HCT116 (cell line): ENCODE results near the gene PRDM2. TPM values are rescaled to one million over a fixed set of nuclear protein-coding genes. Genes with fewer than 3 reads are reported as not detected.

Experiments
- ATAC-seq: fragments of 200-7000 bp; cut with Tn5 transposase; 2 replicates; pipeline ENCODE4 v1.9.1; 2020; ENCODE audit warnings: mild to moderate bottlenecking, moderate library complexity
- BruUV-seq: library from RNA; stranded (reverse); fragments of 400-500 nt; replicated peaks from 2 replicates; lab custom pipeline; 2021; lab: Mats Ljungman, UMichigan
- CTCF ChIA-PET: fragments of 300-600 bp; sonication (Branson Sonifier 250); formaldehyde crosslinking; loops from one replicate; lab custom pipeline; 2021; ENCODE audit warnings: antibody characterized with exemption; lab: Charles Lee
- POLR2A ChIA-PET: fragments of 300-600, 350-600 bp; sonication (Branson Sonifier 250); formaldehyde crosslinking; loops from one replicate; lab custom pipeline; 2021; ENCODE audit warnings: antibody characterized with exemption; lab: Charles Lee
- RAD21 ChIA-PET, 2 experiments: fragments of 300-600 bp; sonication (Branson Sonifier 250); formaldehyde crosslinking; loops; one replicate each; lab custom pipeline; 2023; ENCODE audit warnings: low total read pairs in 2 of 2; ENCODE audit not compliant: uncharacterized antibody in 2 of 2, unreplicated experiment in 2 of 2, low non-redundant PET in 1 of 2; lab: Charles Lee
- DNase-seq: peaks from one replicate; pipeline ENCODE4 v3.0.0-alpha.2; 2010; ENCODE audit warnings: low read depth, low spot score
- H2AFZ ChIP-seq: fragments of 200-600 bp; shearing (Covaris generic), sonication (generic); 2 replicates; pipeline ENCODE4 v1.6.1; 2017; ENCODE audit warnings: low read depth, mixed run types, mixed read lengths, antibody characterized with exemption, low read length; ENCODE audit not compliant: poor library complexity, severe bottlenecking
- H3K27ac ChIP-seq: 2 replicates; pipeline ENCODE4 v1.5.1; 2012; ENCODE audit warnings: low read depth, low read length
- H3K27me3 ChIP-seq: fragments of 200-600 bp; sonication (generic); 2 replicates; pipeline ENCODE4 v1.6.1; 2016; ENCODE audit warnings: mixed run types, low read length, mixed read lengths; ENCODE audit not compliant: insufficient read depth
- H3K36me3 ChIP-seq, 2 experiments: fragments of 200-500 bp in 1 of 2; fragments of 200-600 bp in 1 of 2; sonication (Bioruptor generic) in 1 of 2; sonication (generic) in 1 of 2; 2 replicates each; pipeline versions ENCODE4 v1.5.1 to v1.6.1; 2014 to 2016; ENCODE audit warnings: low read length in 2 of 2, inconsistent platforms in 1 of 2, mixed read lengths in 1 of 2, mixed run types in 1 of 2; ENCODE audit not compliant: insufficient read depth in 2 of 2, control insufficient read depth in 1 of 2
- H3K4me1 ChIP-seq, 2 experiments: fragments of 200-600 bp in 1 of 2; sonication (generic) in 1 of 2; 2 replicates each; pipeline versions ENCODE4 v1.5.1 to v1.6.1; 2012 to 2017; ENCODE audit warnings: low read length in 2 of 2, inconsistent platforms in 1 of 2, mild to moderate bottlenecking in 1 of 2, mixed read lengths in 1 of 2, mixed run types in 1 of 2, moderate library complexity in 1 of 2; ENCODE audit not compliant: insufficient read depth in 2 of 2, control insufficient read depth in 1 of 2
- H3K4me2 ChIP-seq: fragments of 200-600 bp; sonication (generic); 2 replicates; pipeline ENCODE4 v1.6.1; 2017; ENCODE audit warnings: mixed run types, low read length, mixed read lengths
- H3K4me3 ChIP-seq, 2 experiments: fragments of 200-600 bp in 1 of 2; sonication (generic) in 1 of 2; replicated peaks in 1 of 2; 2 replicates each; pipeline ENCODE4 v1.5.1; 2011 to 2016; ENCODE audit warnings: low read length in 2 of 2, control low read depth in 1 of 2, low read depth in 1 of 2, mild to moderate bottlenecking in 1 of 2, mixed read lengths in 1 of 2, mixed run types in 1 of 2
- H3K79me2 ChIP-seq: fragments of 200-600 bp; sonication (generic); 2 replicates; pipeline ENCODE4 v1.6.1; 2017; ENCODE audit warnings: mild to moderate bottlenecking, mixed run types, low read length, moderate library complexity, mixed read lengths; ENCODE audit not compliant: insufficient read depth
- H3K9ac ChIP-seq: fragments of 200-600 bp; sonication (generic); 2 replicates; pipeline ENCODE4 v1.6.1; 2016; ENCODE audit warnings: low read length, mixed read lengths
- H3K9me2 ChIP-seq: fragments of 200-600 bp; sonication (generic), shearing (Covaris generic); 2 replicates; pipeline ENCODE4 v1.6.1; 2017; ENCODE audit warnings: mixed run types, mild to moderate bottlenecking, moderate library complexity; ENCODE audit not compliant: insufficient read depth
- H3K9me3 ChIP-seq, 2 experiments: fragments of 200-500 bp in 1 of 2; fragments of 200-600 bp in 1 of 2; sonication (Bioruptor generic) in 1 of 2; sonication (generic) in 1 of 2; 2 replicates each; pipeline ENCODE4 v1.6.1; 2014 to 2017; ENCODE audit warnings: low read length in 2 of 2, mixed read lengths in 2 of 2, inconsistent platforms in 1 of 2, low read depth in 1 of 2, mild to moderate bottlenecking in 1 of 2, mixed run types in 1 of 2, moderate library complexity in 1 of 2; ENCODE audit not compliant: control insufficient read depth in 1 of 2, insufficient read depth in 1 of 2
- H4K20me1 ChIP-seq: fragments of 200-600 bp; sonication (generic), shearing (Covaris generic); 2 replicates; pipeline ENCODE4 v1.6.1; 2017; ENCODE audit warnings: mixed run types, mild to moderate bottlenecking, moderate library complexity; ENCODE audit not compliant: insufficient read depth
- ATF3 ChIP-seq: IDR thresholded peaks from 2 replicates; pipeline ENCODE4 v1.6.1; 2012
- CBX3 ChIP-seq: IDR thresholded peaks from 2 replicates; pipeline ENCODE4 v1.6.1; 2012; ENCODE audit warnings: low read depth
- CEBPB ChIP-seq: IDR thresholded peaks from 2 replicates; pipeline ENCODE4 v1.6.1; 2012; ENCODE audit warnings: low read depth
- CTCF ChIP-seq, 3 experiments: fragments of 200-600 bp in 1 of 3; sonication (generic) in 1 of 3; IDR thresholded peaks in 2 of 3; conservative IDR thresholded peaks in 1 of 3; 2 replicates each; pipeline ENCODE4 v1.5.1; 2012 to 2017; ENCODE audit warnings: low read depth in 2 of 3, low read length in 2 of 3, antibody characterized with exemption in 1 of 3, borderline replicate concordance in 1 of 3, control low read depth in 1 of 3, mild to moderate bottlenecking in 1 of 3, mixed read lengths in 1 of 3, mixed run types in 1 of 3, moderate library complexity in 1 of 3; ENCODE audit not compliant: insufficient read depth in 1 of 3
- EZH2 ChIP-seq: fragments of 200-600 bp; sonication (generic); IDR thresholded peaks from 2 replicates; pipeline ENCODE4 v1.6.1; 2017; ENCODE audit warnings: antibody characterized with exemption, mixed run types
- EZH2phosphoT487 ChIP-seq: fragments of 200-600 bp; IDR thresholded peaks from 2 replicates; pipeline ENCODE4 v1.6.1; 2018; ENCODE audit warnings: antibody characterized with exemption, borderline replicate concordance
- FOSL1 ChIP-seq: IDR thresholded peaks from 2 replicates; pipeline ENCODE4 v1.6.1; 2012; ENCODE audit warnings: low read depth
- JUND ChIP-seq: IDR thresholded peaks from 2 replicates; pipeline ENCODE4 v1.6.1; 2012
- MAX ChIP-seq: IDR thresholded peaks from 2 replicates; pipeline ENCODE4 v1.6.1; 2012
- POLR2A ChIP-seq: IDR thresholded peaks from 2 replicates; pipeline ENCODE4 v1.7.0; 2011; ENCODE audit warnings: borderline replicate concordance; ENCODE audit not compliant: insufficient read depth, insufficient read length; ENCODE audit errors: extremely low read depth
- POLR2AphosphoS5 ChIP-seq: IDR thresholded peaks from 2 replicates; pipeline ENCODE4 v1.6.1; 2011; ENCODE audit warnings: mild to moderate bottlenecking, low read depth, low read length, moderate library complexity
- RAD21 ChIP-seq: IDR thresholded peaks from 2 replicates; pipeline ENCODE4 v1.6.1; 2012; ENCODE audit warnings: low read depth, mild to moderate bottlenecking
- REST ChIP-seq: IDR thresholded peaks from 2 replicates; pipeline ENCODE4 v1.6.1; 2012; ENCODE audit warnings: low read depth
- SIN3A ChIP-seq: IDR thresholded peaks from 2 replicates; pipeline ENCODE4 v1.6.1; 2012; ENCODE audit warnings: low read depth
- SRF ChIP-seq: IDR thresholded peaks from 2 replicates; pipeline ENCODE4 v1.6.1; 2012; ENCODE audit warnings: low read depth
- TCF7L2 ChIP-seq: IDR thresholded peaks from 2 replicates; pipeline ENCODE4 v1.7.0; 2011; ENCODE audit warnings: borderline replicate concordance, inconsistent platforms; ENCODE audit not compliant: insufficient read depth, insufficient read length; ENCODE audit errors: extremely low read depth
- YY1 ChIP-seq: IDR thresholded peaks from 2 replicates; pipeline ENCODE4 v1.6.1; 2011; ENCODE audit warnings: low read length, low read depth, moderate library complexity, mild to moderate bottlenecking; ENCODE audit not compliant: insufficient replicate concordance; ENCODE audit errors: extremely low read depth
- ZBTB33 ChIP-seq: IDR thresholded peaks from 2 replicates; pipeline ENCODE4 v1.6.1; 2011; ENCODE audit warnings: mild to moderate bottlenecking, low read length, moderate library complexity; ENCODE audit not compliant: insufficient replicate concordance; ENCODE audit errors: extremely low read depth
- ZFX ChIP-seq: fragments of 450-650 bp; IDR thresholded peaks from 2 replicates; pipeline ENCODE4 v1.6.1; 2017
- ZNF274 ChIP-seq: fragments of 200-500 bp; sonication (Bioruptor generic); IDR thresholded peaks from 2 replicates; pipeline ENCODE4 v1.6.1; 2014; ENCODE audit warnings: mild to moderate bottlenecking, low read depth, low read length, inconsistent platforms
- intact Hi-C: fragments of 100-400 bp; cut with micrococcal nuclease; formaldehyde crosslinking; loops from 2 replicates; pipeline ENCODE4 v1.10.0; 2022
- total RNA-seq: library from RNA; stranded (reverse); gene quantifications from one replicate; pipeline ENCODE4 v1.2.1, GENCODE V29; 2021; ENCODE audit not compliant: unreplicated experiment

PRDM2 gene
- total RNA-seq, 1 experiment from 2014 or later: 17.3 TPM

- H3K36me3 ChIP-seq: no peaks in the 10 kb centered on the region
- no peaks in the 10 kb centered on the region for H4K20me1 ChIP-seq
- no peaks in the 10 kb centered on the region for H3K4me1 ChIP-seq
- CTCF ChIA-PET: no interaction called here
- no peak for ATAC-seq
- no peak for TF ChIP-seq EZH2
- TF ChIP-seq ZFX: no peak
- no peak for TF ChIP-seq POLR2A
- TF ChIP-seq CTCF (IDR thresholded peaks at IDR 0.05 in 2 of 3, conservative IDR thresholded peaks at IDR 0.05 in 1 of 3; ENCODE audit: borderline replicate concordance in 1 of 3, insufficient read depth in 1 of 3, low read depth in 2 of 3, low read length in 2 of 3): no peak
- no peak for TF ChIP-seq TCF7L2
- no peak for TF ChIP-seq POLR2AphosphoS5
- TF ChIP-seq CBX3: no peak
- TF ChIP-seq YY1: no peak
- TF ChIP-seq ZBTB33: no peak
- no peak for TF ChIP-seq CEBPB
- no peak for TF ChIP-seq SIN3A
- TF ChIP-seq MAX: no peak
- no peak for TF ChIP-seq JUND
- TF ChIP-seq ZNF274: no peak
- no peak for TF ChIP-seq REST
- no peak for TF ChIP-seq FOSL1
- no peak for TF ChIP-seq SRF
- TF ChIP-seq RAD21: no peak
- no peak for TF ChIP-seq EZH2phosphoT487
- no peak for TF ChIP-seq ATF3
- intact Hi-C loops: no loop called here
- H3K9me2 ChIP-seq: no peaks in the 10 kb centered on the region
- RAD21 ChIA-PET: no interaction called here
- H3K4me3 ChIP-seq: no peak overlapping the region
- DNase-seq: no peak
- 0 out of 2 replicates have a peak, but pooled peaks cover 2% of the 10 kb centered on the region for H3K27me3 ChIP-seq
- H3K27ac ChIP-seq: no peak overlapping the region
- H2AFZ ChIP-seq: no peak overlapping the region
- no peaks in the 10 kb centered on the region for H3K79me2 ChIP-seq
- H3K9me3 ChIP-seq: no peaks in the 10 kb centered on the region
- BruUV-seq: no TSS peak
- H3K4me2 ChIP-seq: no peak overlapping the region
- H3K9ac ChIP-seq: no peak overlapping the region
- POLR2A ChIA-PET: no interaction called here
These were observed 23.8 kb downstream of the PRDM2 start for GRCh38 chr1:13723810-13724209.
